Skeletal muscle satellite cell (primary cell): ENCODE results near the gene FOXP2.
"Not testable (repeated sequence)": the region's sequence is repeated elsewhere in the genome, so short reads cannot be mapped to it uniquely, and the experiment has no call there.

Experiments
- H3K27me3 ChIP-seq: 2 replicates; pipeline ENCODE4 v1.7.0; 2013; ENCODE audit warnings: low read length; ENCODE audit not compliant: control insufficient read depth, insufficient read depth
- H3K36me3 ChIP-seq: 2 replicates; pipeline ENCODE4 v1.7.0; 2013; ENCODE audit warnings: mild to moderate bottlenecking, control low read depth, low read length; ENCODE audit not compliant: insufficient read depth
- H3K4me1 ChIP-seq: 2 replicates; pipeline ENCODE4 v1.7.0; 2013; ENCODE audit warnings: low read length; ENCODE audit not compliant: control insufficient read depth, insufficient read depth
- H3K4me2 ChIP-seq: 2 replicates; pipeline ENCODE4 v1.7.0; 2013; ENCODE audit warnings: mild to moderate bottlenecking, low read length
- H3K4me3 ChIP-seq: 2 replicates; pipeline ENCODE4 v1.7.0; 2013; ENCODE audit warnings: low read length
- H3K9ac ChIP-seq: 2 replicates; pipeline ENCODE4 v1.7.0; 2013; ENCODE audit warnings: mild to moderate bottlenecking, low read depth, low read length, moderate library complexity
- H3K9me3 ChIP-seq: replicated peaks from 2 replicates; pipeline ENCODE4 v1.7.0; 2013; ENCODE audit warnings: mild to moderate bottlenecking, control low read depth, low read length

FOXP2 gene

DNA sequence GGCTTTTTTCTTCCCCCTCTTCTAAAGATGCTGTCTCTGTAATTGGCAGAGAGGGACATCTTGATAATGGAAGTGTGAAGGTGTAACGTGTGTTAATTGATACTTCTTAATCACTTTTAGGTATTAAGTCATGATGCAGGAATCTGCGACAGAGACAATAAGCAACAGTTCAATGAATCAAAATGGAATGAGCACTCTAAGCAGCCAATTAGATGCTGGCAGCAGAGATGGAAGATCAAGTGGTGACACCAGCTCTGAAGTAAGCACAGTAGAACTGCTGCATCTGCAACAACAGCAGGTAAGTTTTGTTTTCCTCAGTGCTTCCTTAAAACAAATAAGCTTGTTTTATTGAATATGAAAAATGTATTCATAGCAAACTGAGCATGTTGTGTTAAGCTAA is 11.8 kb downstream of the FOXP2 start:
- Histone ChIP-seq H3K9me3 (no peaks in the 10 kb centered on the region), H3K4me1 (no peaks in the 10 kb centered on the region), H3K9ac (no peak overlapping the region), H3K27me3 (no peaks in the 10 kb centered on the region), H3K36me3 (no peaks in the 10 kb centered on the region), H3K4me3 (no peak overlapping the region), H3K4me2 (no peak overlapping the region)

DNA sequence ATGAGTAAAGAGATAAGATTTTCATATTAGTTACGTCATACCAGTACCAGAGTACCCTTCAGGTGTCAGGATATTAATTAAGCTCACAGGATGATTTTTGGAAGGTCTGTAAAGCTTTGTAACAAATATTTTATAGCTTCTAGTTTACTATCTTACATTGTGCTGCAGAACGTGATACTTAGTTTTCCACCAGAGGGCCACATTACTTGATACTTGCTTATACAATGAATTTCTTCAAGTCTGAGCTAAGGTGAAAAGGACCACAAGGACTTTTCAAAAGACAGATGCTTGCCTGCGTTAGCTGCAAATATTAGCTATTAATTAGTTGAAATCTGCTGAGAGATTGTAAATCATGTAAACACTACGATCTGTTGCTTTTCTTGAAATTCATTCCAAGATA is 12.2 kb downstream of the FOXP2 start:
- no peak overlapping the region for H3K4me2 ChIP-seq
- H3K4me3 ChIP-seq: no peak overlapping the region
- H3K27me3 ChIP-seq: no peaks in the 10 kb centered on the region
- no peak overlapping the region for H3K9ac ChIP-seq
- H3K36me3 ChIP-seq: no peaks in the 10 kb centered on the region
- no peaks in the 10 kb centered on the region for H3K9me3 ChIP-seq
- H3K4me1 ChIP-seq: no peaks in the 10 kb centered on the region

- Histone ChIP-seq H3K9me3 (no peaks in the 10 kb centered on the region), H3K27me3 (no peaks in the 10 kb centered on the region), H3K4me2 (no peak overlapping the region), H3K4me1 (no peaks in the 10 kb centered on the region), H3K4me3 (no peak overlapping the region), H3K36me3 (no peaks in the 10 kb centered on the region), H3K9ac (no peak overlapping the region)
These were observed 13.6 kb downstream of the FOXP2 start for GRCh38 chr7:114428211-114428610.

GRCh38 chr7:114431189-114431588 is 16.6 kb downstream of the FOXP2 start:
- H3K36me3 ChIP-seq: no peaks in the 10 kb centered on the region
- H3K9ac ChIP-seq: no peak overlapping the region
- H3K9me3 ChIP-seq: no peaks in the 10 kb centered on the region
- H3K4me1 ChIP-seq: no peaks in the 10 kb centered on the region
- H3K4me2 ChIP-seq: no peak overlapping the region
- no peak overlapping the region for H3K4me3 ChIP-seq
- no peaks in the 10 kb centered on the region for H3K27me3 ChIP-seq

GRCh38 chr7:114432061-114432460 is 17.4 kb downstream of the FOXP2 start:
- H3K27me3 ChIP-seq: no peaks in the 10 kb centered on the region
- no peak overlapping the region for H3K4me3 ChIP-seq
- H3K4me1 ChIP-seq: no peaks in the 10 kb centered on the region
- no peak overlapping the region for H3K9ac ChIP-seq
- no peaks in the 10 kb centered on the region for H3K36me3 ChIP-seq
- no peak overlapping the region for H3K4me2 ChIP-seq
- no peaks in the 10 kb centered on the region for H3K9me3 ChIP-seq

- Histone ChIP-seq H3K9ac (no peak overlapping the region), H3K4me1 (no peaks in the 10 kb centered on the region), H3K27me3 (no peaks in the 10 kb centered on the region), H3K36me3 (no peaks in the 10 kb centered on the region), H3K4me3 (no peak overlapping the region), H3K4me2 (no peak overlapping the region), H3K9me3 (no peaks in the 10 kb centered on the region)
These were observed 18.1 kb downstream of the FOXP2 start for GRCh38 chr7:114432703-114433102.

DNA sequence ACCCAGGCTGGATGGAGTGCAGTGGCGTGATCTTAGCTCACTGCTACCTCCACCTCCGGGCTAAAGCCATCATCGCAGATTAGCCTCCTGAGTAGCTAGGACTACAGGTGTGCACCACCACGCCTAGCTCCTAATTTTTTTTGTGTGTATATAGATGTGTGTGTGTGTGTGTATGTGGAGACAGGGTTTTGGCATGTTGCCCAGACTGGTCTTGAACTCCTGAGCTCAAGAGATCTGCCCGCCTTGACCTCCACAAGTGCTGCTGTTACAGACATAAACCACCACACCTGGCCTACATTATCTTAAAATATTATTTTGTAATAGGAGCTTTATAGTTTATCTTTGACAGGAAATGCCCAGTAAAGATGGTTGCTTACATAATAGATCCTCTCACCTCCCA is 25.0 kb downstream of the FOXP2 start:
- Histone ChIP-seq H3K9me3 (no peaks in the 10 kb centered on the region), H3K27me3 (no peaks in the 10 kb centered on the region), H3K4me2 (no peak overlapping the region), H3K36me3 (no peaks in the 10 kb centered on the region), H3K4me1 (no peaks in the 10 kb centered on the region), H3K9ac (no peak overlapping the region), H3K4me3 (no peak overlapping the region)

- H3K36me3 ChIP-seq, H3K4me1 ChIP-seq, H3K9ac ChIP-seq, H3K4me2 ChIP-seq, H3K9me3 ChIP-seq, H3K27me3 ChIP-seq, H3K4me3 ChIP-seq: not testable (repeated sequence)
These were observed 26.3 kb downstream of the FOXP2 start for GRCh38 chr7:114440927-114441326.

GRCh38 chr7:114444196-114444595 is 29.6 kb downstream of the FOXP2 start:
- no peak overlapping the region for H3K9ac ChIP-seq
- no peaks in the 10 kb centered on the region for H3K36me3 ChIP-seq
- no peaks in the 10 kb centered on the region for H3K4me1 ChIP-seq
- H3K9me3 ChIP-seq: no peaks in the 10 kb centered on the region
- H3K4me3 ChIP-seq: no peak overlapping the region
- H3K4me2 ChIP-seq: no peak overlapping the region
- no peaks in the 10 kb centered on the region for H3K27me3 ChIP-seq

DNA sequence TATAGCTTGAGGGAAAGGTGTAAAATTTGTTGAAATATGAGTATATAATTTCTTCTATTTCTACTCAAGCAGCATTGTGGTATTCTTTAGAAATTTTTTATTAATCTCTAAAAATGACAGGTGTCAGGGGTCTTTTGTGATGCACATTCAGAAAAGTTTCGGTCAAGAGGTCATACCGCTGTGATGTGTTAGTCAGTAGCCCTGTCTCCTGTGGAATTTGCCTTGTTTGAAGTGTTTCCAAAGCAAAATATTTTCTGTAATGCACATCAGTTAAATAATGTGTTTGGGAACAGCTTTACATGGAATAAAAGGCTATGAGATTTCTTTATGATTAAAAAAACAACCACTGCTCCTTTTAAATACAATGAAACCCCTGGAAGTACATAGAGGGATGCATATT is 35.8 kb downstream of the FOXP2 start:
- H3K27me3 ChIP-seq: no peaks in the 10 kb centered on the region
- H3K36me3 ChIP-seq: no peaks in the 10 kb centered on the region
- H3K4me2 ChIP-seq: no peak overlapping the region
- H3K9ac ChIP-seq: no peak overlapping the region
- H3K4me1 ChIP-seq: no peaks in the 10 kb centered on the region
- no peaks in the 10 kb centered on the region for H3K9me3 ChIP-seq
- no peak overlapping the region for H3K4me3 ChIP-seq

- Histone ChIP-seq H3K4me2 (no peak overlapping the region), H3K4me3 (no peak overlapping the region), H3K4me1 (no peaks in the 10 kb centered on the region), H3K27me3 (no peaks in the 10 kb centered on the region), H3K9me3 (no peaks in the 10 kb centered on the region), H3K9ac (no peak overlapping the region), H3K36me3 (no peaks in the 10 kb centered on the region)
These were observed 45.0 kb downstream of the FOXP2 start for GRCh38 chr7:114459574-114459973.

DNA sequence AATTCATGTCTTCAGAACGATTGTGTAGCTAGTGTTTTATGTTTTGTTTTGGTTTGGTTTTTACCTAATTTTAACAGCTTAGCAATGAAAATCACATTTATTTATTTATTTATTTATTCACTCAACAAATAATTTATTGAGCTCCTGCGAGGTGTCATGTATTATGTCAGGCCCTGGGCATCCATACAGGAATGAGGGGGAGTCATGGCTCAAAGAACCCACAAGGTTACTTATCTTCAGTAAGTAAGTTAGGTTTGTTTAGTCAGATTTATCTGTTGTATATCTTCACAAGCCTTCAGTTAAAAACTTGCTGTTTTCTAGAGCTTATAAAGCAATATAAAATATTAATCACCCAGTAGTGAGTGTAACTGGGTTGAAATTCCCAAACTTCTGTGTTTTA is 45.4 kb downstream of the FOXP2 start:
- no peak overlapping the region for H3K4me2 ChIP-seq

More for the DNA sequence above, 45.4 kb downstream of the FOXP2 start:
- H3K27me3 ChIP-seq: no peaks in the 10 kb centered on the region
- H3K36me3 ChIP-seq: no peaks in the 10 kb centered on the region
- no peaks in the 10 kb centered on the region for H3K4me1 ChIP-seq
- H3K9ac ChIP-seq: no peak overlapping the region
- no peak overlapping the region for H3K4me3 ChIP-seq
- no peaks in the 10 kb centered on the region for H3K9me3 ChIP-seq
